ENCODE data around the gene MAGEF1.
A peak's percentile ranks its signal among the peaks of the same experiment; 100 is the strongest.
"Not testable (repeated sequence)": the region's sequence is repeated elsewhere in the genome, so short reads cannot be mapped to it uniquely, and the experiment has no call there.

The MAGEF1 gene

GRCh38 chr3:184742676-184743135, 30.8 kb upstream of the MAGEF1 start:
- DNase-seq, result no peak

DNA sequence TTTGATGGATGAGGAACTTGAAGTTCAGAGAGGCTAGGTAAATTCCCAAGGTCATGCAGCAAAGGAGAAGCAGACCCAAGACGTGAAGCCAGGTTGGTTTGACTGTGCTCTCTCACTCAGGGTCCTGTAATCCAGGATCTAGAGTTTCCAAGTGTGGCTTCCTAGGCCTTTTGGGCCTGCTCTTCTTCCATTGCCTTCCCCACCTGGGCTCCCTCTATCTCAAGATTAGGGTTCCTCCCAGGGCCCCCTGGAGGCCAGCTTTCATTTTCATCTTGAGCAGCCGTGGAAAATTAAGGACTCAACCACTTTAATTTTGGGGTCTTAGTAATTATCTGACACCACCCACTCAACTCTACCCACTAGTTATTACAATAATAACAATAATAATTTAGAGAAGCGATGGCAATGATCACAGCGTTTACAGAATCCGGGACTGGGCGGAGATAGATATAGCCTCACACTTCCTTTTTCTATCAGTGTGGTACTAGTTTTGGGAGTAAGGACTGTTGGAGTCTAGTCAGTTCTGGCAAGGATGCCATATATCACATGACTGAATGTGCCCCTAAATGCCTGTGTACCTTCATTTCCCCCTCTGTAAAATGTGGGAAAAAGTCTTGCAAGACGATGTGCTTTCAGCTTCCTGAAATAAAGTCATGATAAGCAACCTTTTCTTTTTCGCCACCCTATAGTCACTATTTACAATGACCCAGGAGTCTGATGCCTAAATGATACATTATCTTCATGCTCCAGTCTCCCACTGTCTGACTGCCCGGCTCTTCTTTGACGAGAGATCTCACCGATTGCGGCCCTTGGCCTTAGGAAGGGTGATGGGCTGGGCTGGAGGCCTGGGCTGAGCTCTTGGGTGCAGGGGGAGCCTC, 30.2 kb upstream of the MAGEF1 start:
- no peak for DNase-seq

- no peak for DNase-seq
Measured at GRCh38 chr3:184741259-184741556, 29.3 kb upstream of the MAGEF1 start.

GRCh38 chr3:184740509-184741258, 28.8 kb upstream of the MAGEF1 start:
- peak in 2 of 51 donors; percentile 37 to 49 for DNase-seq

DNA sequence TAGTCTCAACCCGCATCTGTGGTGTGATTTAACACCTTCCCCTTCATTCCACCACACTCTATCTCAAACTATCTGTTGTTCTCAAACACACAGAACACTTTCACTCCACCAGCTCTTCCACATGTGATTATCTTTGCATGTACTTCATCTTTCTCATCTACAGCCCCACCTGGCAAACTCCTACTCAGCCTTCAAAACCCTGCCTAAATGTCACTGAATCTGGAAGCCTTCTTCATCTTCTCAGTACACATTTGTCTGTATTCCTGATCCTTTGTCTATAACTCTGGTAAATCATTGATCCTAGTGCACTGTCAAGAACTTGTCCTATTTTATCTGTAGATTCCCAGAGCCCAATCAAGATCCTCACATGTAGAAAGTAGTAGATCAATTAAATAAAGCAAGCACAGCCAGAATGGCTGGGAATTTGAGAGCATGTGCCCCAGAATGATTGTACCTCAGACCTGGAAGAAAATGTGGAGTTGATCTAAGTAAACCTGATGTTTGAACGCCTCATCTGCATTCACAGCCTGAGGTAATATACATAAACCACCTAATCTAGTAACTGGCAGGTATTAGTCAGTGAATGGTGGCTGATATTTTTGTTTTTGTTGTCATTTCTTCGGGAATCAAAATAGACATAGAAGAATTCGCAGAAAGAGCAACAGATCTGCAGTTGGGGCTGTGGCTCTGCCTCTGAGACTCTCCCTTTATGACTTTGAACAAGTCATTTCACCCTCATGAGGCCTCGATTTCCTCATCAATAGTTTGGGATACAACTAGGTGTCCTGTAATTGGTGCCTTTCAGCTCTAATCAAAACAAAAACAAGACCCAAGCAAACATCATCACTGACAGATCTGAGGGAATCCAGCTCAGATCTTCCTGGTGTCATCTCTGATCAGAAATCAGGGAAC, 28.0 kb upstream of the MAGEF1 start:
- no peak for DNase-seq

GRCh38 chr3:184738982-184739381, 27.1 kb upstream of the MAGEF1 start:
- no peak for DNase-seq

- DNase-seq, result no peak
Measured at GRCh38 chr3:184738506-184738890, 26.6 kb upstream of the MAGEF1 start.

DNA sequence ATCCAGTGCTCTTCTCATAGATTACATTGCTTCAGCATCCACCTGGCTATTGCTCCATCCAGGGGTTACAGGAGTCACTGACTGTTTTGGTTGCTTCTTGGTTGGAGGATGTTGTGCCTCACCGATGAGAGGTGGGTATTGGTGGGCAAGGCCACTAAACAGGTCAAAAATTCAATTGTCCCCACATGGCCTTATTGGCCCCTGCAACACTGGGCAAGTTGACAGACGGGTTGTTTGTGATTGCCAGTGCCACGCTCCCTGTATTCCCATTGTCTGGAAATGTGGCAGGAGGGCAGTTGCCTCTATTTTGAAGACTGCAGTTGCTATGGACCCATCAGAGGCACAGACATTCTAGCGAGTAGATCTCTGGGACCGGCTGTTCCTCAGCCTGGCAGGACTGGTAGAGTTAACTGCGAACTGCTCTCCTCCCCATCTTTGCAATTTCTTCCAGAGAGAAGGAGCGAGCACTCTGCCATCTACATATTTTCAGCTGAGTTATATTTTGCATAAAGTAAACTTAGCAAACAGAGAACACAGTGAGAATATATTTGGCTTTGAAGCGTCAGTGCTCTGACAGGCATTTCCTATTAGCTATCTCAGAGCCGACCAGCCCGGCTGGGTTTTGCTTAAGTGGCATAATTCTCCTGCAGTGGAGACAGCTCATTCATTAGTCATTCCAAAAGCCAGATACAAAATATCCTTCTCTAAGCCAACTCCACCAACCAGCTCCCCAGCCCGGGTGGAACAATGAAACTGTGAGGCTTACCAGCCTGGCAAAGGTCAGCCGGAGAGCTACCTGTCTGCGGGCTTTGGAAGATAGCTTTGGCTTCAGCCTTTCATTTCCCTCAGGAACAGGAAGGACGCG, 26.0 kb upstream of the MAGEF1 start:
- DNase-seq, result peak in 1 of 51 donors; percentile 51

DNA sequence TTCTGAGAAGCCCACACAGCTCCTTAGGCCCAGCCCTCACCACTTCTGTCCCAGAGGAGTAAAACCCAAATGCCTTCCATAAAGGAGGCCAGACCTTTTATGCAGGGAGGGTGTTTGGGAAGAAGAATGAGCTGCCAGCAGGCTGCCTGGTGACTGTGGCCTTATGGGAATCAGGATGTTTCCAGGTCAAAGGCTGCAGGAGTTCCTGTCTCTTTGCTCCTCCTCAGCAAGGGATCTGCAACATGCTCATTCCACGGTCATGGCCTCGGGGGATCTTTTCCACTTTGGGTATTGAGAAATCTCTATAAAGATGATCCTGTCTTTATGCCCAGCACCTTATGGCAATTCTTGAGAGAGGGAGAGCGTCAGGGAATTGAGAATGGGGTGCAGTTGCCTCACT, 25.2 kb upstream of the MAGEF1 start:
- no peak for DNase-seq

DNA sequence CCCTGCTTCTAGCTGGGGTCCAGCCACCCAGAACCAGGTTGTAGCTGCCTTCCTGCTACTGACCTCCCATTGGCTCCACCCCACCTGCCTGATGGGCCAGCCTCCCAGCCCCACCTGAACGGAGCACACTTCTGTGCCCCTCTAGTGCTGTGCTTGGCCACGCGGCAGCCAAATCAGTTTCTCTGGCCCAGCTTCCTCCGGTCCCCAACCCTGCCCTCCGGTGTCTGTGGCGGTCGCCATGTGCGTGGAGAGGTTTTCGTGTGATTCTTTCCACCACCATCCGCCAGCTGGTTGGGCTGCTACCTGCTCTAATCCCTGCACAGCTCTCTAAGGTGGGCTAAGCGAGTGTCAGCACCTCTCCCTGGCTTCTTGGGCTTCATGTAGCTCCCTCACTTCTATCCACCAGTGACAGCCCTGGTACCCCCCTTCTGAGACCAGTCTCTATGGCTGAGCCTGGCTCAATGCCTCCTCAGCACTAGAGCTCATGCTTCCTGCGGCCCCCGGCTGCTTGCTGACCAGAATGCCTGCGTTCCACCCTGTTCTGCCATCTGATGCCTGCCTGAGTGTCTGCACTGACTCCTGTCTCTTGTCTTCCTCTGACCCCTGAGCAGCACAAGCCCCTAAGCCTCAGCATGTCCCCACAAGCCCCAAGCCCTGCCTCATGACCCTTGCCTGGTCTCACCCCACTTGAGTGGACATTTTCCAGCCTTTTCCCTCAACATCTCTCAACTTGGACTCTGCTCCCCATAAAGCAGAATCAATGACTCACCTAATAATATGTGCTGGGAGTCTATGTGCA, 23.2 kb upstream of the MAGEF1 start:
- no peak for DNase-seq

GRCh38 chr3:184733971-184734608, 22.2 kb upstream of the MAGEF1 start:
- no peak for DNase-seq

DNA sequence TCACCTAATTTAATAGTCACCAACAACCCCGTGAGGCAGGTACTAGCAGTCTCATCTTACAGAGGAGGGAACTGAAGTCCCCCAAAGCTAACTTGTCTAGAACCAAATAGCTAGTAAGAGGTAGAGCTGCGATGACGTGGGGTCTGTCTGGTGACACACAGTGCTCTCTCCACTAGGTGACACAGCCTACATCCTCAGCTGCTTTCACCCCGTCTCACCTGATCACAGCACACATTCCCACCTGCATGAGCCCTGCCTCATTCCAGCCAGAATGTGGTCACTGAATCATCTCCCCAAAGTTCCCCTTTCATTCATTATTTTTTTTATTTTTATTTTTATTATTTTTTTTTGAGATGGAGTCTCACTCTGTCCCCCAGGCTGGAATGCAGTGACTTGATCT, 21.3 kb upstream of the MAGEF1 start:
- DNase-seq, result no peak

DNA sequence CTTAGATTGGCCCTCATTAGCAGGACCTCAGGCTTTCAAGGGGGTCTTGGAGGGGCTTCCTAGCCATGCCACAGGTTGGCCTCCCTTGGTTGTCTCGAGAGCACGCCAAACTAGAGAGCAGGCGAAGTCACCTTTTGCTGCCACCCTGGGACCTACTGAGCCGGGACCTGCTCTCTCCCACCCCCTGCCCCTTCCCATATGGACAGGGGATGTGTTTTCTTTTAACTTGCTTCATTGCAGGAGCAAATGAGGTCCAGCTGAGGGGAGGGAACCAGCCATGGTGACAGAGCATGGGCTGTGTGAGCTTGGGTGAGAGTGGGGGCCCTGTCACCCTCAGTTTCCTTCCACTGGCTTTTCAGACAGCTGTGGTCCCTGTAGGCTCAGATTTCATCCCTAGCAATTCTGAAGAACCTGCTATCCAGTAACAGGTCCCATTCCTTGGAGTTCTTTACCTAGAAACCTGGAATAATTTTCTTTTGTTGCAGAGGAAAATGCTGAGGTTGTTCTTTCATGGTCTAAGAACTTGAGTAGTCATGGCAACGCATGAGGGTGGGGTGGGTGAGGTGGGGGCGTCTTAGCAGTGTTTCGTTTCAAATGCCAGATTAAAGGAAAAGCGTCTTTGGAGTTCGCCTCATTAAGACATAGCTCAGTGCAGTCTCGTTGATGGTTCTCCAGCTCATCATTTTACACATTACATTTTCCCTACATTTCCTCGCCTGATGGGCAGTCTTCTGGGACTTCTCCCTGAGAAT, 20.1 kb upstream of the MAGEF1 start:
- peak in 1 of 51 donors; percentile 29 for DNase-seq

DNA sequence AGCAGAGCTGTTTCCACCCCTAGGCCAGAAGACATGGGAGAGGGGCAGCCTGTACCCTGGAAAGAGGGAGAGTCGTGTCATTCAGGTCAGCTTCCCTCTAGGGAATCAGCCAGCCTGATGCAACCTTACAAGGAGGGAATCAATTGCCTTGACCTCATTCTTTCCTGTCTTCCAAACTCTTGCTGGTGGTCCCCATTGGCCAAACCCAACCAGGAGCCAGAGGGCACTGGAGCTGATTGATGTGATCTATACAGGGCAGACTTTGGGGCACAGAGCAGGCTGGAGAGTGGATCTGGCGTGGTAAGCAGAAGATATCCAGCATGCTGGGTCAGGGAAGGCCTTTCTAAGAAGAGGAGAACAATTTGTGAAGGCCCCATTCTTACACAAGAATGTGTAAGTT, 19.1 kb upstream of the MAGEF1 start:
- no peak for DNase-seq

GRCh38 chr3:184729154-184729553, 17.3 kb upstream of the MAGEF1 start:
- not testable (repeated sequence) for DNase-seq

DNA sequence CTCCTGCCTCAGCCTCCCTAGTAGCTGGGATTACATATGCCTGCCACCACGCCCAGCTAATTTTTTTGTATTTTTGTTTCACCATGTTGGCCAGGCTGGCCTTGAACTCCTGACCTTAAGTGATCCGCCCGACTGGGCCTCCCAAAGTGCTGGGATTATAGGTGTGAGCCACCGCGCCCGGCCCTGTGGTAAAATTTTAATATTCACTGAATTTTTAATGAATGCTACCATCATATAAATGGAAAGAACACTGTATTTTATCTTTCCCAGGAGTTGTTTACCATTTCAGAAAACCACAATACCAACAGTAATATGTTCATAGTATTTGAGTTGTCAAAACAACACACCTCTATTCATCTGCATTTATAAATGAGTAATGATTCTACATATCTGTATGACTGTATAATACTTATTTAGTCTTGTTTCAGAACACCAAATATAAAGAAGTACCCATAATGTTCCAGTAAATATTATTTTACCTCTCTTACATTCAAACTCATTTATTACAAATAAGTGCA, 16.2 kb upstream of the MAGEF1 start:
- no peak for DNase-seq

DNA sequence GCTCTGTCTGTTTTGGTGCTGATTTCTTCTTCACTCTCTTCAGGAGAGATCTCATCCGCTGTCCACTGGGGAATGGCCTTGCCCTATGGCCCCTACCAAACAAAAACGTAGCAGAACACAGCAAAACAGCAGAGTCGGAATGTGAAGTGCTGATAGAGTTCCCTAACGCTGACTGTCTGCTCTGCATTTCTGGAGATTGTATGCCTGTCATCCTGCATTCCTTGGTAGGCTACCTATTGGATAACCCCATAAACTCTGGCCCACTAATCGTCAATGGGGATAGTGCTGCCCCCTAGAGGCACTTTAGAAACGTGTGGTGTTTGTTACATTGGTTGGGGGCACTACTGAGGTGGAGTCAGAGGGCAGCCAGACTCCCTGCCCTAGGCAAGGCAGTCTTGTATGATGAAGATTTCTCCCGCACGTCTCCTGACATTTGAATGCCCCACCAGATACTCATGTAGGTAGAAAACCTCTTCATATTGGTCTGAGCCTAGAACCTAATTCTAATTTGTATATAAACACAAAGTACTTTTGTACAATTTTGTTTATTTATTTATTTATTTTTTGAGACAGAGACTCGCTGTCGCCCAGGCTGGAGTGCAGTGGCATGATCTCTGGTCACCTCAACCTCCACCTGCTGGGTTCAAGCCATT, 15.6 kb upstream of the MAGEF1 start:
- peak in 32 of 51 donors; percentile 3 to 71 (median 19) for DNase-seq

DNA sequence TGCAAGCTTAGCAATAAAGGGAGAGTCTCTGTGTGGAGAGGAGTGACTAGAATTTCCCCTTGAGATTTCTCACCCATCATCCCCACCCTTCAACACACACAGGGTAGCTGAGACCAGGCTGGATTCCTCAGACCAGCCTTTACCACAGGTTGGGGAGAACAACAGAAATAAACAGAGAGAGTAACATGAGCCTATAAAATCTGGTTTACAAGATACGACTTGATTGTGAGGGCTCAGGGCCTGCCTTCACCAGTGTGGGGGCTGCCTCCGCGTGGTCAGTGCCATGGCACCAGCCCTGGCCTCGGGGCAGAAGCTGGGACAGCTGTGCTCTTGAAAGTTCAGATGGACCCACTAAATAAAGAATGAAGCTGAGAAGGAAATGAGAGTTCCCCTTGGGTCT, 14.6 kb upstream of the MAGEF1 start:
- DNase-seq, result no peak

Data from hypothalamus (tissue), 51 donors.